CD4-positive, alpha-beta T cell treated with Interleukin-15 for 1 hour (primary cell): Measurements from ENCODE around the gene FICD.

ENCODE experiments used
- DNase-seq: peaks from one replicate; pipeline ENCODE4 v3.0.0-alpha.2; 2020

Gene FICD

DNA sequence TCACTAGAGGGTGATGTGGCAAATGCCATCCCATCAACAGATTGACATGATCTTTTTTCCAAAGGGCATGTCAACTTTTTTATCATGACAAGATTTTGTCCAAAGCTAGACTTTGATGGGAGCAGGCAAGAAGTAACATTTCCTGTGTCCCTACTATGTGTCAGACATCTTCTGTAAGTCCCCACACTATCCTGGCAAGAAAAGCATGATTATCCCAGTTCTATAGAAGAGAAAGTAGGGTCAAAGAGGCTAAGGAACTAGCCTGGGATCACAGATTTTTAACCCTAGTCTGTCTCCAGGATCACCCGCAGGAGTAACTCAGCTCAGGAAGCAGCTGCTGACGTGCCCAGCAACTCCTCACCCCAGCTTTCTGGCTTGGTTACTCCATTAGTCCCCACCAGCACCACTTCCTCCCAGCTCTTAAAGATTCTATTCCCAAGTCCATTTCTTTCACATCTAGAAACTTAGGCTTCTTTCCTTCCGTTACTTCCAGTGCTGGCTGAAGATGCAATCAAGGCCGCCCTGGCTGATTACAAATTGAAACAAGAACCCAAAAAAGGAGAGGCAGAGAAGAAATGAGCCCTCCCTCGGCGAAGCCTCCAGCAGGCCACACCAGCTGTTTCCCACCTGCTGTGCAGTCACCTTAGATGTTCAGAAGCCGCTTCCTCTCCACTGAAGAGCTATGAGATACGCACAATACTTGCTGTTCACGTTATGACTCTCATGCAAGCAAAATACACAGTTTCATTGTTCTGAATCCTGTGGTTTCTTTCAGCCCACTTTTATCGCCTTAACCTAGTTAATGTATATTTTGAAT lies 53.5 kb downstream of the FICD start:
- DNase-seq: peak; percentile 71
